ENCODE results near the gene WNT9A.

GRCh38 chr1:227949954-227950734, 2.4 kb upstream of the WNT9A start:
- no peak for TF ChIP-seq CTCF (IDR thresholded peaks at IDR 0.05; ENCODE audit: low read length)
- no peak for TF ChIP-seq EZH2phosphoT487 (IDR thresholded peaks at IDR 0.05; ENCODE audit: low read length)
